GM21367 (cell line): Measurements from ENCODE around the gene CTNNA2.

Experiments
- ATAC-seq: cut with Tn5 transposase; IDR thresholded peaks from one replicate; pipeline ENCODE4 v1.9.1; 2021; ENCODE audit not compliant: unreplicated experiment

The CTNNA2 gene

DNA sequence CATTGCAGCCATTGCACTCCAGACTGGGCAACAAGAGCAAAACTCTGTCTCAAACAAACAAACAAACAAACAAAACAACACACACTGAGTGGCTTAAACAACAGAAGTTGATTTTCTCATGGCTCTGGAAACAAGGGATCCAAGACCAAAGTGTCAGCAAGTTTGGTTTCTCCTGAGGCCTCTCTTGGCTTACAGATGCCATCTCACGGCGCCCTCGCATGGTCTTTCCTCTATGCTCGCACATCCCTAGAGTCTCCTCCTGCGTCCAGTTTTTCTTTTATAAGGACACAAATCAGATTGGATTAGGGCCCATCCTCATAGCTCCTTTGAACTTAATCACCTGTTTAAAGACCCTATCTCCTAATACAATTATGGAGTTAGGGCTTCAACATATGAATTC, 925.1 kb downstream of the CTNNA2 start:
- no peak for ATAC-seq

DNA sequence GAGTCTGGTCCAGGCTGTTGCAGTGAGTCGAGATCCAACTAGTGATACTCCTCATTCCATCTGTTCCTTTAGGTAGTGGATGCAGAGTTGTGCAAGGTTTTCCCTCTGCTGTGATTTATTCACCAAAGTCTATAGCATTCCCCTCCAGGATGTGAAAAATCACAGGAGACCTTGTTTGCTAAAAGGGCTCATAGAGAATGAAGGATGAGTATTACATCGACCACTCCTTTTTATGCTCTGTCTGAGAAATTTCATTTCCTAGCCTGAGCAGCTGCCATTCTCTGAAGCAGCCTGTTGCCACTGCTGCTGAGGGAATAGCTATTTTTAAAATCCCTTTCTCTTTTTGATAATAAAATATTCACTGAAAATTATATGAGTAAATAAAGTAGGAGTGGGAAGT, 925.8 kb downstream of the CTNNA2 start:
- ATAC-seq: no peak

DNA sequence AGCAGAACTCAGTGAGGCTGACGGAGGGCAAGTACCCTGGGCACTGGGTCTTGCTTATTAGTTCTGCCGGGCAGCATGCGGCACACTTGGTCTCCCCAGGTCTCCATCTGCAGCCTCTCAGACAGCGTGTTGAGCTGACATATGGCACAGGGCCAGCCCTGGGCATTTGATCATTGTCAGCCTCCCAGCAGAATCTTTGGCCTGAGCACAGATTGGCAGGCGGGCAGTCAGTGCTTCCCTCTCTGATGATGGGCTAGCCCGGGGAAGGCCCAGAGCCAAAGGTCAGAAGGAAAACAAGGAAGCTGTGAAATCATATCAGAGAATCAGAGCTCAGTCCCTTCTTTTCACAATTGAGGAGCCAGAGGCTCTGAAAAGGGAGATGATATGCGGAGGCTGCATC, 941.8 kb downstream of the CTNNA2 start:
- no peak for ATAC-seq

DNA sequence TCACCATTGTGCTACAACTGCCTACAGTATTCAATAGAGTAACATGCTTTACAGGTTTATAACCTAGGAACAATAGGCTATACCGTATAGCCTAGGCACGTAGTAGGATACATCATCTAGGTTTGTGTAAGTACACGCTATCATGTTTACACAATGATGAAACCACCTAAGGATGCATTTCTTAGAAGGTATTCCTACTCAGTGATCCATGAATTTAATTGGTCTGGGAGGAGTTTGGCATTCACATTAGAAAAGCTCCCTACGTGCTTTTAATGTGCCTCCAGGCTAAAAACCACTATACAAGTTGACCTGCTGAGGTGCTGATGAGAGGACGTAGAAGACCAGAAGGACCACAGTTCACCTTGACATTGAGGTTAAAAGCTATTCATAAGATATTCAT, 946.2 kb downstream of the CTNNA2 start:
- no peak for ATAC-seq

DNA sequence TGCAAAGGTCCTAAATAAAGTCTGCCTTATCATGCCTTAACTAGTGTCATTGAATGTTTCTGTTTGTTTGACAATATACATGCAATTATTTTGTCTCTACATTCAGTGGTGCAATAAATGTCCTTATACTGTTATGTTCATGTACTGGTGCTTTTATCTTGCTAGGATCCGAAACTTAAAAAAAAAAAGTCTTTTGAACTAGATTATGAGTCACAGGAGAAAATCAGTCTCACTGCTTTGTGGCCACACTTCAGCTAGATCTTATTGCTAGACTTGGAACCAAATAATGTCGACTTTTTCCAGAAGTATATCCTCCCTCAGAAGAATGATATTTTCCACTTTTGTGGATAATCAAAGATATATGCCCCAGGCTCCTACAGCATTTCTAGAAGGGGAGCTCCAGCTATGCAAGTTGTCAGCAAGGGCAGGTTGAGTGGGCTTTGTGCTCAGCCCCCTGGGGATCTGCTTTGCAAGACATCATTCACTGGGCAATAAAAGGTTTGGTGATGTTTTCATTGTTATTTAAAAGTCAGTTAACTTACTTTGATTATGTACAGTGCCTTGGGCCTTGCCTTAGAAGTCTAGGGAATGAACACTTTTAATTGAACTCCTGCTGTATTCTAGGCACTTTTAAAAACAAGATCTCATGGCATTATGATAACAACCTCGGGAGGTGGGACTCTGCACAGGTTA, 948.8 kb downstream of the CTNNA2 start:
- ATAC-seq: no peak

DNA sequence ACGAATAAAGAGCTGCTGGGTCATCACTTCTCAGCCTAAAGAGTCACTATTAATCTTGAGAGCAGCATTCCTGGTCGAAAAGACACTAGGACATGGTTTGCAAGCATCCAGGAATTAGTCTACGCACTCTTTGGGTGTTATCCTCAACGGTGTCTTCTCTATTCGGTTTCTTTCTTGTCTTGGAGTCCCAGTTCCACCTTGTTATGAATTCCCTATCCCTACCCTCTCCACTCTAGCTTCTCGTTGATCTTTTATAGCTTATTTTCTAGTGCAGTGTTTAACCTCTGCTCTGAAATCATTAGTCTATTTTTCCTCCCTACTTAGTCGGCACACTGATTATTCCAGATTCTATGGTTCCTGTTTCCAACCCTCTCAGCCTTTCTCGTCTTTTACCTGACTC, 949.8 kb downstream of the CTNNA2 start:
- ATAC-seq: no peak

DNA sequence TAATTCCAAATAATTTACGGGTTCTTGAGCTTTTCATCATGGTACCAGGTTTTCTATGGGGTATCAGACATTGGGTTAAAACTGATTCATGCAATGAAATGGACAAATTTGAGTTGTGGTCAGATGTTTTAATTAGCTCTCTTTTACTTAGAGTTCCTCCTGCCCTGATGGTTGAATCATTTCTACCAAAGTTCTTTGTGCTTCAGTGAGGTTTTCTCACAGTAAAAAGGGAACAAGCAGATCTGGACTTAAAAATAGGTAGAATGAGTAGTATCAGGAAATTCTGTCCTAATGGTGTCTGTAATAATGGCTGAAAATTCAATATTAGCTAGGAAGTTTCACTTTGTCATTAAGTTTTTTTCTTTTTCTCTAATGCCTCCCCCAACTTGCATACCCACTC, 951.4 kb downstream of the CTNNA2 start:
- no peak for ATAC-seq

DNA sequence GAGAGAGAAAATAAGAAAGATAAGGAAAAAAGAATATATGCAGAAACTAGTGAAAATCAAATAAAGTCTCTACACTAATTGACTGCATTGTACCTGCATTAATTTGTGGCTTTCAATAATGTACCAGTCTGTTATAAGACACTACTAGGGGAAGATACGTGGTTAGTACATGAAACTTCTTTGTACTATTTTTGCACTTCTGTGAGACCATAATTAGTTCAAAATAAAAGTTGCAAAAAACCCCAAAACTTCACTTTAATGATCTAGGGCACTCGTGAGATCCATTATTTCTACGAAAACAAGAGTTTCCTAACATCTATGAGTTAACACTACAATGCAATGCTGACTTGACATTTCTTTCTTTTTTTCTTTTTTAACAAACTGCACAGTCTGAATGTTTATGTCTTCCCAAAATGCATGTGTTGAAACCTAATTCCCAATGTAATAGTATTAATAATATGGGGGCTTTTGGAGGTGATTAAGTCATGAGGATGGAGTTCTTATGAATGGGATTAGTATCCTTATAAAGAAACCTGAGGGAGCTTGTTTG, 954.5 kb downstream of the CTNNA2 start:
- no peak for ATAC-seq

DNA sequence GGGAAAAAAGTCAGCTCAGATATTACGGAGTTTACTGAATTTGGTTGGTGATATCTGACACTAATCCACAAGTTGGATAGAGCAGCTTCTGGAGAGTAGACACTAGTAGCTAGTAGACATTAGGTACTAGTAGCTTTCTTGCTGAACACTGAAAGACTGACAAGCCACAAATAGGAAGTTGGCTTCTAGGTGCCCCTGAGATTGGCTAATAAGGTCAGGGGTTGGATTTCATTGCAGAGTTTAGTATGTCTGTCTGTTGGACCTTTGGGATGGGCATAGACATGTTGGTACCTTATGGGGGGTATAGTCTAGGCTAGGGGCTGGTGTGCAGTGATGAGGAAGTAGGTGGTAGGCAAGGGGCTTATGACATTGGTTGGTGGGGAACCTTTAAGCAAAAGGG, 956.6 kb downstream of the CTNNA2 start:
- no peak for ATAC-seq

DNA sequence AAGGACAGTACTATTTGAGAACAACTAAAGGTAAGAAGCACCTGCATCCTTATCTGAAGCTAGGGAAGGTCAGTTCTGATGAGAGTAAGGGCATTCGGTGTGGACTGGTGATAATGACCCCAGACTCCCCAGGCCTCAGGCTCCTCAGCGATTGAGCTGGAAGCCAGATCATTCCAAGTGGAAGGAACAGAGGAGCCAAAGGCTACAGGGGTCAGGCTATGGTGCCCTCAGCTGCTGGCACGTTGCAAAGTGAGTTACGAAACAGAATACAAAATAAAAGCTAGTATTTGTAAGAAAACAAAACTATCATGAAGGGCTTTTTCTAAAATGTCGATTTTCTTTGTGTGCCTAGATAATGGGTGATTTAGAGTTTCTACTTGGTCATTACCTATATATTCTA, 960.2 kb downstream of the CTNNA2 start:
- no peak for ATAC-seq

DNA sequence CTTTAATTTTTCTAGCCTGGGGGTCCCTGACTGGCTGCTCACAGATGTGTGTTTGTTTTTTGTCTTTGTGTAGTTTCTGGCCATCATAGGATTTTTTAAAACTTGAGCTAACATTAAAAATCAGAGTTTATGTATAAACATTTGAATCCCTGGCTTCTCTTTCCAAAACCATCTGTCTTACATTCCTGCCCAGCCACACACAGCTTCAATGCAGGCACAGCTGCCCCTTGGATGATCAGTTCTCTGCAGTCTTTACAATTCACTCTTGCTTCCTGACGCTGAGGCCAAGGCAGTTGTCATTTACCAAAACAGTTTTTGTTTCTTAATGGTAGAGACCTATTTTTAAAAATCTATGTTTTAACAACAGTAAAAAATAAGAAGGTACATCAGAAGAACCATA, 960.9 kb downstream of the CTNNA2 start:
- ATAC-seq: no peak

DNA sequence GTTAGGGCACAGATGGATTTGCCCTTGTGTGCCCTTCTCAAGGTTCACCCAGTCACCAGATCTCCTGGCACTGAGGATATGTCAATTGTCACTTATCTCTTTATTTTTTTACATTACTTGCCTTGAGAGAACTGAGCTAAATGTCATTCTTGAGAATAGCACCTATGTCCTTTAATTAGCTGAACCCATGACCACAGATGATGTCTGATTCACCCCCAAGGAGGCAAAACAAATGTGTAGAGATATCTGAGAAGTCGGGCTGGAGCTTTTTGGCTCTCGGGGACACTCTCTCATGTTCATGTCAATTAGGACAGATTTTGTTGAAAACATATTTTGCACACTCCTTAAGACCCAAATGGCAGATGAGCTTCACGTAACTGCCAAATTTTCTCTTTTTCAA, 963.1 kb downstream of the CTNNA2 start:
- ATAC-seq: no peak

DNA sequence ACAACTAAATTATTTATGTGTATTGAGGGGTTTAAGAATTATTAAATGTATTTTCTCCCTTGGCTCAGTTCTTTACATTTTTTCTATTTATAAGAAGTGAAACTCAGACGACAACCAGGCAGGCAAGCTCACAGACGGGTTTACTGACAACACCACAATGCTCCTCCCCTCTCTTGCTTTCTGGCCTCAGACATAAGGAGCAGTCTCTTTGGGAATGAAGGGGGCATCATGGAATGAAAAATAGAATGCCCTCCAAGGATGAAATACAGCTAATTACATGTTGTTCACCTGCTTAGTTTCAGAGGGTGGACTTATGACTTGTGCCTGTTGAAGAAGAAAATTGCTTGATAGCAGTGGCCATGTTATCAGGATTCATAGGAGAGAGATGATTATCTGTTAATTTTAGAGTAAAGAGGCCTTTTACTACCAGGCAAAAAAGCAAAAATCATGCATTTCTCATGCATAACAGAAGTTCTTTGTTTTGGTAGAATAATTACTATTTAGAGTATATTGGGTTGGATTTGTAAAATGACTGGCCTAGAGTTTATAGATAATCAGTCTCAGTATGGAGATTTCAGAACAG, 963.8 kb downstream of the CTNNA2 start:
- ATAC-seq: no peak

DNA sequence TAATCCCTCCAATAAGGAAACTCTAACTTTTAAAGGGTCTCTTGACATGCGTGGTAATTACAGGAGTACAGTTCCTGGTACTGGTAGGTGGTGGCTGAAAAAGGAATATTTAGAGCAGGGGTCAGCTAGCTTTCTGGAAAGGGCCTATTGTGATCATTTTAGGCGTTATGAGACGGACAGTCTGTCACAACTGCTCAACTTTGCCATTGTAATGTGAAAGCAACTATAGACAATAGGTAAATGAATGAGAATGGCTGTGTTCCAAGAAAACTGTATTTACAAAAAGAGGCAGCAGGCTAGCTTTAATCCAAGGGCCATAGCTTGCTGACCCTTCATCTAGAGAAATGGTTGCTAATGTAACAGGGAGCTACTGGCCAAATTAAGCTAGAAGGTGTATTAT, 969.4 kb downstream of the CTNNA2 start:
- ATAC-seq: no peak

DNA sequence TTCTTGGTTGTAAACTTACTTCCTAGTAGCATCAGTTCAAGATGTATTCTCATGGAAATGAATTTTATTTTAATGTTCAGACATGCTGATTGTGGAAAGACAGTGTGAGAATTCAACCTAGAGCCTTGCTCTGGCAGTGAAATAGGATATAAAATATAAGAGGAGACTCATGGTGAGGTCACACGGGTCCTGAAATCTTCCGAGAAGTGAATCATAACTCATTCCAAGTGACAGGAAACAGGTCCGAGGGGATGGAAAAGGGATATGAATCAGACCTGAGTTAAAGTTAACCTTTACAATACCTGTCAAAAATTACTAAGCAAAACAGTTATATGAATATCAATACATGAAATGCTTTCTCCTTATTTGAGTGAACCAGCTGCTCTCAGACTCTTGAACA, 976.9 kb downstream of the CTNNA2 start:
- ATAC-seq: no peak

DNA sequence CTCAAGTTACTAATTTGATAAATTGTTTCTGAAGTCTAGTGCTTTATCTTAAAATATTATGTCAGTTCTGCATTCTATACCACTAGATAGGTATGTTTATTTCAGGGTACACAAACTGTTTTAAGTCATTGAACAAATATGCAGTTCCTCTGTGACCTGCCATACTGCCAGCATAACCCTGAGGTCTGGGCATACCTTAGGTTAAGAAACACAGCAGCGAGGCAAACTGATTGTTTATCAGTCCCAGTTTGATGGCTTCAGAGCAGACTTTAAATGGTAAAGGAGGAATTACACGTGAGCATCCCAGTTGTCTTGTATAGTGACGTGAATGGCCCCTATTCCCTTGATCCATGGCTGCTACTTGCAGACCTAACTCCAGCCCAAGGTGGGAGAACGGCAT, 978.1 kb downstream of the CTNNA2 start:
- ATAC-seq: no peak

DNA sequence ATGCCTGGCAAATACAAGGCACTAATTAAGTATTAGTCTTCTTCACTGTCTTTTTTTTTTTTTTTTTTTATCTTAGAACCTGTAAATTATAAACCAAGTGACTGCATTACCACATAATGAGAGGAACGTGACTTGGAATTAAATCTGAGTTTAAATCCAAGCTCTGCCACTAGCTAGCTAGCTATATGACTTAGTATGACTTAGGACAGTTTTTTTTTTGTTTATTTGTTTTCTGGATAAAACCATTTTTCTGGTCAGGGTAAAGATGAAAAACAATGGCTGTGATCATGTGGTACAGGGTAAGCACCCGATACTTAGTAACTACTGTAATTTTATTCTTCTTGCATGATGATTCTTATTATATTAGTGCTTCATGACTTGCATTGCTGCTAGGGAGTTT, 983.5 kb downstream of the CTNNA2 start:
- ATAC-seq: no peak

DNA sequence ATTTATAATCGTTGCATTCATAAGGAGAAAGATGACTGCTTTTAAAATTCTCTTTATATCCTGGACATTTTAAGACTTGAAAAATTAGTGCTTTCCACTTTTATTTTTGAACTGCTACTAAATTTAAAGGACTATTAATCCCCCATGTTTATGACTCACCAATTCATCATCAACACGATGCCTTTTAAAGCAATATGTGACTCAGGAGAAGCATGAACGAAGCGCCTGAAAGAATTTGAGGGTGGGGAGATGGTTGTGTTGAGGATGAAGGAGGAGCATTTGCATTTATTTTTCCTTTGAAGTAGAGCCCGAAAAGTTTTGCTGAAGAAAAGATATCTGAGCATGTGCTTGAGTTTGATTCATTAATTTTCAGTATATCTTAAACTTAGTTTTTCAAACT, 983.9 kb downstream of the CTNNA2 start:
- ATAC-seq: no peak

DNA sequence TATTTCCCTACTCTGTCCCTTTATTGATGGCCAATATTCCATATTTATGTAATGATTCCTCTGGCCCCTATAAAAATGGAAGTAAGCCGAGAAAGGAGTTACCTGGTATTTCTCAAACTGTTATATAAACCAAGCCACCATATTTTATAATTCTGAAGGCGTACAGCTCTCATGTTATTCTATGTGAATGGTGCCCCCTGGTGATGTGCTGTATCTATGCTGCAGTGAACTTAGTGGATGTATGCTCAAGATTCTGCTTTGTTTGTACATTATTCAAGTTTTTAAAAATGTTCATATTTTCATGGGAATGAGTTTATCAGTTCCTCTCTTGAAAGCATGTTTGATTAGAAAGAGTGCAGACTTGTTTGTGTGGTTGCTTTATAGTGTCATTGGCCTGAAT, 986.2 kb downstream of the CTNNA2 start:
- no peak for ATAC-seq

DNA sequence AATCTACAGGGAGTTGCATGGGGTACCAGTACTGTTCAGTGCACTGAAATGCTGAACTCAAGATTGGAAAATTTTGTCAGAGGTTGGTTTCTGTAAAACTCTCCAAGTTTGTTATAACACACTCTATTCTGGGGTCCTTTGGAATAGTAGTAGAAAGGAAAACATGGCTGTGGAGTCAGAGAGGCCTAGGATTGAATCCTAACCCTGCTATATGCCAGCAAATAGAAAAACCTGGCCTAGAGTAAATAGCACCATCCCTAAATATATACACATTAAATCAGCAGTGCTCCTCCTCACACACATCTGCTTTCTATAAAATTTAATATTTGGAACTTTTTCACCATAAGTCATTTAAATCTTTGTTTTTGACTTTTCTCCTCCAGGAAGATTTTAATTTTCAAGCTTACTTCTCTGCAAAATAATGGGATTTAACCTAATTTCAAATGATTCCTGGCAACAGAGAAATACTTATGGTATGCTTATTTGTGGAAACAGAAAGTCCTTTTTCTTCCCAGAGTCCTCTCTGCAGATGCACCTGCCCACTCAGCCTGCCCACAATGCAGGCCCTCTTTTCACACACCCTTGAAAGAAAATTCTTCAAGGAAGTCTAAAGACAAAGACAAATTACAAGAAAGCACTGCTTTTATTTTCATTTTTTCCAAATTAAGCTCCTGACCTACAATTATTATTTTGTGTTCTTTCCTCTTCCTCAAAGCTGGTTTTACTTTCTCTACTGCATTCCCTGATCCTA, 989.2 kb downstream of the CTNNA2 start:
- ATAC-seq: no peak

DNA sequence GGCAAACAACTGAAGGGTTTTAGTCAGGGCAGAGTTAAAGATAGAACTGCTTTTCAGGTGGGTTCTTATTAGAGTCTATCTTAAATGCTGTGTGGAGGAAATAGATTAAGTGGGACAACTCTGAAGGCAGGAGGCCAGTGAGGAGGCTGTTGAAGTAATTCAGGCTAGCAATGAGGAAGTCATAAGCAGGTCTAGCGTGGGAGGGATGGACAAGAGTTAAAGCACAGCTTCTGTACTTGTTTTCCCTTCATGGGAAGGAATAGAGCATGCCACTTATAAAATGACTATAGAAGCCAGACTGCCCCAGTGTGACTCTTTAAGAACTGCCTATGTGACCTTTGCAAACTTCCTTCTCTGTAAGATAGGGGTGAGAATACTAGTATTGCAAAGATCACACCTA, 993.7 kb downstream of the CTNNA2 start:
- no peak for ATAC-seq

DNA sequence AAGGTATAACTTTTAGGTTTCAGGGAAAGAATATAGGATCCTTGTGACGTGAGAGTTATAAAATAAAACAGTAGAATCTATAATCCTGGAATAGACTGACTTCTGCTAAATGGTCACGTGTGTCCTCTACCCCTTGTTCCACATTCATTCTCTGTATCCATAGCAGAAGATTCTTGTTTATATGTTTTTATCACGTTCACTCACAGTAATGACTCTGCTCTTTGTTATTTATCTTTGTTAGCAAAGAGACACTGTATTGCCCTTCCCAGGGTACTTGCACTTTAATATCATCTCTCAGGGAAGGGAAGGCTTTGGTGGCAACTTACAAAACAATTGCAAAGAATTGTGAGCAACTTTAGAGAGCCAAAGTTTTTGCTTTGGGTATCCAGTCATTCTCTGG, 997.9 kb downstream of the CTNNA2 start:
- ATAC-seq: no peak
